K562 (cell line): ENCODE measurements around the gene PPA1. TPM values are rescaled to one million over a fixed set of nuclear protein-coding genes. Genes with fewer than 3 reads are reported as not detected.
"Not testable (repeated sequence)": the region's sequence is repeated elsewhere in the genome, so short reads cannot be mapped to it uniquely, and the experiment has no call there.

ENCODE experiments used
- ATAC-seq: fragments of 200-7000 bp; cut with Tn5 transposase; 3 replicates; pipeline ENCODE4 v1.9.1; 2020; ENCODE audit warnings: moderate library complexity
- BruUV-seq: library from RNA; stranded (reverse); fragments of 400-500 nt; replicated peaks from 2 replicates; lab custom pipeline; 2021; lab: Mats Ljungman, UMichigan
- CTCF ChIA-PET: fragments of 300-600 bp; formaldehyde crosslinking; extraction: SDS; loops from one replicate; lab custom pipeline; 2021; ENCODE audit warnings: low intra/inter-chr PET ratio; lab: Yijun Ruan, JAX
- POLR2A ChIA-PET: fragments of 300-600, 350-650 bp; sonication (Branson Sonifier 250); formaldehyde crosslinking; extraction: SDS; loops from one replicate; lab custom pipeline; 2021; ENCODE audit warnings: antibody characterized with exemption, inconsistent platforms; lab: Yijun Ruan, JAX
- DNase-seq, 4 experiments: peaks; one replicate each; pipeline versions ENCODE4 v3.0.0 to v3.0.0-alpha.2; 2011 to 2018; ENCODE audit warnings: low spot score in 3 of 4, mixed read lengths in 3 of 4; ENCODE audit errors: extremely low read depth in 1 of 4
- FAIRE-seq: peaks from 2 replicates; lab custom pipeline; 2011; peaks lifted over from hg19 to GRCh38; lab: Jason Lieb, UNC
- H2AFZ ChIP-seq: 2 replicates; pipeline ENCODE4 v1.6.0; 2011; ENCODE audit warnings: low read depth, low read length, control low read depth, inconsistent platforms
- H3K27ac ChIP-seq: fragments of 200-600 bp; 3 replicates; pipeline ENCODE4 v1.8.0; 2011; ENCODE audit warnings: low read depth, mild to moderate bottlenecking, control low read depth, inconsistent platforms, low read length, moderate library complexity, mixed read lengths; ENCODE audit errors: extremely low read depth
- H3K27me3 ChIP-seq, 2 experiments: fragments of 300-600 bp in 1 of 2; 2 replicates in 1 of 2; 3 replicates in 1 of 2; pipeline versions ENCODE4 v1.6.0 to v1.8.0; 2011; ENCODE audit warnings: inconsistent platforms in 2 of 2, low read length in 2 of 2, mild to moderate bottlenecking in 1 of 2, mixed read lengths in 1 of 2, moderate library complexity in 1 of 2; ENCODE audit not compliant: control insufficient read depth in 2 of 2, insufficient read depth in 2 of 2
- H3K36me3 ChIP-seq: fragments of 300-600 bp; 3 replicates; pipeline ENCODE4 v1.8.0; 2011; ENCODE audit warnings: mild to moderate bottlenecking, low read length, inconsistent platforms; ENCODE audit not compliant: control insufficient read depth, insufficient read depth
- H3K4me1 ChIP-seq, 2 experiments: fragments of 200-600 bp in 1 of 2; replicated peaks in 1 of 2; 2 replicates in 1 of 2; 3 replicates in 1 of 2; pipeline versions ENCODE4 v1.5.1 to v1.8.0; 2011; ENCODE audit warnings: inconsistent platforms in 2 of 2, low read length in 2 of 2, mild to moderate bottlenecking in 1 of 2, mixed read lengths in 1 of 2, moderate library complexity in 1 of 2; ENCODE audit not compliant: control insufficient read depth in 2 of 2, insufficient read depth in 2 of 2
- H3K4me2 ChIP-seq: 2 replicates; pipeline ENCODE4 v1.6.1; 2011; ENCODE audit warnings: low read length, control low read depth, inconsistent platforms, mixed read lengths; ENCODE audit not compliant: insufficient read depth
- H3K4me3 ChIP-seq: fragments of 200-600 bp; sonication (generic), shearing (Covaris generic); 2 replicates; pipeline ENCODE4 v1.5.1; 2016; ENCODE audit warnings: control low read depth, inconsistent platforms
- H3K79me2 ChIP-seq: fragments of 200-600 bp; 3 replicates; pipeline ENCODE4 v1.8.0; 2011; ENCODE audit warnings: low read length, inconsistent platforms; ENCODE audit not compliant: control insufficient read depth, insufficient read depth
- H3K9ac ChIP-seq, 2 experiments: 2 replicates each; pipeline versions ENCODE4 v1.6.0 to v1.6.1; 2011; ENCODE audit warnings: low read depth in 2 of 2, low read length in 2 of 2, control low read depth in 1 of 2, inconsistent platforms in 1 of 2, mild to moderate bottlenecking in 1 of 2, mixed read lengths in 1 of 2; ENCODE audit not compliant: insufficient read depth in 1 of 2
- H3K9me1 ChIP-seq: one replicate; pipeline ENCODE4 v1.6.0; 2011; ENCODE audit warnings: inconsistent platforms, mild to moderate bottlenecking, low read length, moderate library complexity; ENCODE audit not compliant: control insufficient read depth, insufficient read depth
- H3K9me3 ChIP-seq: replicated peaks from 2 replicates; pipeline ENCODE4 v1.5.1; 2011; ENCODE audit warnings: low read depth, low read length, inconsistent platforms; ENCODE audit not compliant: control insufficient read depth, insufficient read depth
- H4K20me1 ChIP-seq: replicated peaks from 2 replicates; pipeline ENCODE4 v1.6.1; 2011; ENCODE audit warnings: low read length, inconsistent platforms, mixed read lengths; ENCODE audit not compliant: control insufficient read depth, insufficient read depth
- ATF3 ChIP-seq, 2 experiments: fragments of 450-650 bp in 1 of 2; sonication (generic) in 1 of 2; formaldehyde crosslinking in 1 of 2; IDR thresholded peaks in 1 of 2; conservative IDR thresholded peaks in 1 of 2; 2 replicates each; pipeline versions ENCODE4 v1.6.1 to v1.8.1; 2016 to 2023; ENCODE audit warnings: mild to moderate bottlenecking in 2 of 2, moderate library complexity in 2 of 2, inconsistent platforms in 1 of 2, missing genetic modification reagents in 1 of 2
- ATF7 ChIP-seq: fragments of 450-650 bp; IDR thresholded peaks from 2 replicates; pipeline ENCODE4 v1.7.1; 2014; ENCODE audit warnings: mild to moderate bottlenecking, moderate library complexity
- CEBPB ChIP-seq: fragments of 450-650 bp; IDR thresholded peaks from 2 replicates; pipeline ENCODE4 v1.6.1; 2016; ENCODE audit warnings: missing genetic modification characterization, missing compliant biosample characterization
- CEBPG ChIP-seq, 3 experiments: fragments of 200-800 bp in 1 of 3; sonication (Bioruptor generic) in 1 of 3; sonication (generic) in 1 of 3; formaldehyde crosslinking in 1 of 3; IDR thresholded peaks in 2 of 3; conservative IDR thresholded peaks in 1 of 3; 2 replicates each; pipeline versions ENCODE4 v1.6.1 to v1.8.0; 2016 to 2022; ENCODE audit warnings: missing compliant biosample characterization in 2 of 3, missing genetic modification characterization in 2 of 3, mild to moderate bottlenecking in 1 of 3, missing genetic modification reagents in 1 of 3
- HDGF ChIP-seq: fragments of 450-650 bp; IDR thresholded peaks from 2 replicates; pipeline ENCODE4 v1.6.1; 2016
- MCM3 ChIP-seq: fragments of 450-650 bp; IDR thresholded peaks from 2 replicates; pipeline ENCODE4 v1.6.1; 2016
- MEIS2 ChIP-seq: fragments of 450-650 bp; IDR thresholded peaks from 2 replicates; pipeline ENCODE4 v1.6.1; 2014; ENCODE audit warnings: mild to moderate bottlenecking; ENCODE audit not compliant: partially characterized antibody
- ZNF512 ChIP-seq: IDR thresholded peaks from 2 replicates; pipeline ENCODE4 v1.6.1; 2016; ENCODE audit warnings: missing genetic modification characterization, missing compliant biosample characterization
- WGBS: fragments of 100-300 bp; shearing (Covaris generic); methylation state at CpG from one replicate; pipeline ENCODE4 v1.1.6; 2016; ENCODE audit warnings: low coverage, mixed read lengths; ENCODE audit not compliant: insufficient coverage; ENCODE audit errors: missing lambda C conversion rate; 5-methylcytosine and 5-hydroxymethylcytosine counted together
- in situ Hi-C: fragments of 300-500 bp; cut with MboI; formaldehyde crosslinking; loops from 4 replicates; pipeline ENCODE4 v1.15.0; 2018; ENCODE audit warnings: inconsistent platforms, mixed read lengths
- intact Hi-C: fragments of 100-400 bp; cut with micrococcal nuclease; formaldehyde crosslinking; loops from 2 replicates; pipeline ENCODE4 v1.14.2; 2022
- polyA plus RNA-seq, 8 experiments: library from polyadenylated mRNA; depleted of rRNA in 4 of 8; stranded (reverse) in 5 of 8; unstranded in 3 of 8; fragments of >200 nt; fragmentation: Nextera tagmentation in 2 of 8; fragmentation: Illumina TruSeq in 1 of 8; extraction: Ambion mirVana in 2 of 8; extraction: Trizol in 1 of 8; gene quantifications; 2 replicates each; pipeline versions ENCODE4 v1.2.1 to v1.2.3, GENCODE V29; 2011 to 2014; ENCODE audit warnings: inconsistent platforms in 1 of 8, missing spikeins in 1 of 8
- total RNA-seq, 7 experiments: library from RNA; depleted of rRNA in 6 of 7; stranded (reverse); fragments of >200 nt in 6 of 7; fragmentation: Illumina TruSeq in 2 of 7; extraction: Trizol in 2 of 7; gene quantifications; 2 replicates each; pipeline versions ENCODE4 v1.2.1 to v1.2.3, GENCODE V29; 2011 to 2021; ENCODE audit warnings: low replicate concordance in 1 of 7

PPA1 gene
- total and polyA plus RNA-seq, 9 of the 15 experiments (the other 6 are each of a cell fraction or from before 2014, with no cell fraction given), result 301 to 635 (median 471) TPM

GRCh38 chr10:70183304-70183703, 49.9 kb downstream of the PPA1 start:
- H2AFZ ChIP-seq, result no peak overlapping the region
- no peaks in the 10 kb centered on the region for H3K4me1 ChIP-seq
- no peaks in the 10 kb centered on the region for H4K20me1 ChIP-seq
- FAIRE-seq, result no peak
- 0% methylated on average over 2 of the region's 2 CpGs for WGBS
- no peaks in the 10 kb centered on the region for H3K79me2 ChIP-seq
- peaks cover 15 to 16% of the 10 kb centered on the region in 2 experiments for H3K27me3 ChIP-seq
- BruUV-seq, result no TSS peak
- in situ Hi-C loops, result no loop called here
- no peak for ATAC-seq
- H3K4me3 ChIP-seq, result no peak overlapping the region
- no peaks in the 10 kb centered on the region for H3K9me1 ChIP-seq
- no peak for DNase-seq
- H3K9ac ChIP-seq, result peak overlapping the region in 1 of 2 experiments; percentile 23; a peak in 1 of 4 replicates
- H3K9me3 ChIP-seq, result no peaks in the 10 kb centered on the region
- TF ChIP-seq ZNF512 (peak; percentile 83), MCM3 (peak; percentile 68; the same call in 1 of the 2 replicates), HDGF (no peak)
- TF ChIP-seq, all 486 proteins: peak for 2
- intact Hi-C loops, result no loop called here
- no peak overlapping the region for H3K4me2 ChIP-seq
- H3K36me3 ChIP-seq, result no peaks in the 10 kb centered on the region
- H3K27ac ChIP-seq, result no peak overlapping the region
- ChIA-PET CTCF (no interaction called here), POLR2A (interaction anchor here (2.7 kb wide), 1 partner anchor 13 kb away, joined by 9 read pairs; the partner anchor contains the start of gene SAR1A)

- H3K79me2 ChIP-seq; DNase-seq; H3K9ac ChIP-seq; CTCF ChIA-PET; H3K9me1 ChIP-seq; FAIRE-seq; H2AFZ ChIP-seq; H3K4me3 ChIP-seq; H4K20me1 ChIP-seq; H3K4me2 ChIP-seq; BruUV-seq; H3K36me3 ChIP-seq; H3K27me3 ChIP-seq; in situ Hi-C loops; ATAC-seq; H3K9me3 ChIP-seq; H3K4me1 ChIP-seq; intact Hi-C loops; H3K27ac ChIP-seq; TF ChIP-seq ATF3 (CRISPR knock-in tag; conservative IDR thresholded peaks at IDR 0.05): not testable (repeated sequence)
- POLR2A ChIA-PET, result interaction anchor here (0.6 kb wide), 1 partner anchor 200 kb away, joined by 3 read pairs; no protein-coding TSS in a partner anchor
- TF ChIP-seq ATF7, result 0 out of 2 replicates have a peak, but pooled peaks have one; percentile 22
- TF ChIP-seq CEBPG (CRISPR knock-in tag; IDR thresholded peaks at IDR 0.05), result 0 out of 2 replicates have a peak, but pooled peaks have one; percentile 35
- peak in 1 of 2 experiments; percentile 64; a peak in 2 of 4 replicates for TF ChIP-seq CEBPG (tag; conservative IDR thresholded peaks at IDR 0.05 in 1 of 2, IDR thresholded peaks at IDR 0.05 in 1 of 2)
- TF ChIP-seq CEBPB (tag), result peak; percentile 78
- TF ChIP-seq MEIS2, result peak; percentile 14
- peak; percentile 85 for TF ChIP-seq ATF3 (IDR thresholded peaks at IDR 0.05)
- WGBS, result 10% methylated on average over 8 of the region's 8 CpGs
Measured at GRCh38 chr10:70179209-70179608, 54.0 kb downstream of the PPA1 start.
